IMR-90 (cell line): ENCODE results near the gene AADAC. TPM values are rescaled to one million over a fixed set of nuclear protein-coding genes. Genes with fewer than 3 reads are reported as not detected.

Experiments used
- ATAC-seq: fragments of 200-7000 bp; cut with Tn5 transposase; 2 replicates; pipeline ENCODE4 v1.9.1; 2020; ENCODE audit warnings: low read depth, mild to moderate bottlenecking, moderate library complexity
- BruUV-seq: library from RNA; stranded (reverse); fragments of 400-500 nt; replicated peaks from 2 replicates; lab custom pipeline; 2021; lab: Mats Ljungman, UMichigan
- CTCF ChIA-PET: fragments of 300-600 bp; formaldehyde crosslinking; extraction: SDS; loops from one replicate; lab custom pipeline; 2021; ENCODE audit warnings: antibody characterized with exemption; lab: Yijun Ruan, JAX
- POLR2A ChIA-PET: fragments of 300-600 bp; sonication (Branson Sonifier 250); formaldehyde crosslinking; loops from one replicate; lab custom pipeline; 2022; ENCODE audit warnings: antibody characterized with exemption; ENCODE audit not compliant: unreplicated experiment; lab: Charles Lee
- DNase-seq: peaks from one replicate; pipeline ENCODE4 v3.0.0; 2013
- H2AFZ ChIP-seq: replicated peaks from 2 replicates; pipeline ENCODE3; 2013; ENCODE audit warnings: low read length, mild to moderate bottlenecking; ENCODE audit not compliant: poor library complexity
- H2AK5ac ChIP-seq: 2 replicates; pipeline ENCODE4 v1.6.1; 2013; ENCODE audit warnings: low read depth, low read length, inconsistent platforms
- H2AK9ac ChIP-seq: replicated peaks from 2 replicates; pipeline ENCODE3; 2013; ENCODE audit warnings: mild to moderate bottlenecking, low read depth, low read length, moderate library complexity; ENCODE audit not compliant: poor library complexity
- H2BK120ac ChIP-seq: 2 replicates; pipeline ENCODE4 v1.6.1; 2013; ENCODE audit warnings: low read depth, low read length, inconsistent platforms
- H2BK15ac ChIP-seq: 3 replicates; pipeline ENCODE4 v1.6.1; 2013; ENCODE audit warnings: low read depth, low read length, inconsistent platforms
- H2BK20ac ChIP-seq: 2 replicates; pipeline ENCODE4 v1.6.1; 2013; ENCODE audit warnings: low read depth, mild to moderate bottlenecking, inconsistent platforms, low read length, moderate library complexity
- H2BK5ac ChIP-seq: 2 replicates; pipeline ENCODE4 v1.6.1; 2013; ENCODE audit warnings: mild to moderate bottlenecking, low read depth, low read length, inconsistent platforms; ENCODE audit not compliant: poor library complexity, severe bottlenecking
- H3K14ac ChIP-seq: replicated peaks from 2 replicates; pipeline ENCODE4 v1.6.1; 2013; ENCODE audit warnings: low read depth, low read length, inconsistent platforms
- H3K18ac ChIP-seq: 2 replicates; pipeline ENCODE4 v1.6.1; 2013; ENCODE audit warnings: low read depth, low read length, control low read depth
- H3K23ac ChIP-seq: 2 replicates; pipeline ENCODE4 v1.6.1; 2013; ENCODE audit warnings: low read depth, low read length, inconsistent platforms
- H3K27ac ChIP-seq: 2 replicates; pipeline ENCODE4 v1.5.1; 2013; ENCODE audit warnings: mild to moderate bottlenecking, control low read depth, low read length; ENCODE audit not compliant: insufficient read depth
- H3K27me3 ChIP-seq: 2 replicates; pipeline ENCODE4 v1.6.1; 2013; ENCODE audit warnings: low read length; ENCODE audit not compliant: control insufficient read depth, insufficient read depth
- H3K36me3 ChIP-seq: 2 replicates; pipeline ENCODE4 v1.6.1; 2013; ENCODE audit warnings: low read length, mixed read lengths; ENCODE audit not compliant: control insufficient read depth, insufficient read depth
- H3K4ac ChIP-seq: 2 replicates; pipeline ENCODE4 v1.6.1; 2013; ENCODE audit warnings: low read depth, low read length, inconsistent platforms
- H3K4me1 ChIP-seq: 2 replicates; pipeline ENCODE4 v1.6.1; 2013; ENCODE audit warnings: low read length, mixed read lengths; ENCODE audit not compliant: control insufficient read depth, insufficient read depth
- H3K4me2 ChIP-seq: 2 replicates; pipeline ENCODE4 v1.6.1; 2013; ENCODE audit warnings: low read depth, mild to moderate bottlenecking, control low read depth, low read length, moderate library complexity
- H3K4me3 ChIP-seq: 2 replicates; pipeline ENCODE4 v1.5.1; 2013; ENCODE audit warnings: low read depth, mild to moderate bottlenecking, control low read depth, low read length, moderate library complexity; ENCODE audit not compliant: insufficient read depth
- H3K56ac ChIP-seq: 2 replicates; pipeline ENCODE4 v1.6.1; 2013; ENCODE audit warnings: low read length, inconsistent platforms; ENCODE audit not compliant: insufficient read depth; ENCODE audit errors: extremely low read depth
- H3K79me1 ChIP-seq, 2 experiments: 2 replicates each; pipeline ENCODE4 v1.6.1; 2013; ENCODE audit warnings: low read length in 2 of 2, inconsistent platforms in 1 of 2, low read depth in 1 of 2
- H3K9ac ChIP-seq: 2 replicates; pipeline ENCODE4 v1.6.1; 2013; ENCODE audit warnings: low read depth, low read length, control low read depth
- H3K9me1 ChIP-seq: 2 replicates; pipeline ENCODE4 v1.6.1; 2013; ENCODE audit warnings: low read length, inconsistent platforms; ENCODE audit not compliant: insufficient read depth
- H3K9me3 ChIP-seq: 2 replicates; pipeline ENCODE4 v1.6.1; 2013; ENCODE audit warnings: low read length; ENCODE audit not compliant: control insufficient read depth, insufficient read depth
- H4K20me1 ChIP-seq: 2 replicates; pipeline ENCODE4 v1.6.1; 2013; ENCODE audit warnings: low read length, inconsistent platforms; ENCODE audit not compliant: insufficient read depth
- H4K5ac ChIP-seq: 2 replicates; pipeline ENCODE4 v1.6.1; 2013; ENCODE audit warnings: mild to moderate bottlenecking, low read depth, low read length, control low read depth
- H4K8ac ChIP-seq, 2 experiments: 2 replicates each; pipeline ENCODE4 v1.6.1; 2013; ENCODE audit warnings: low read depth in 2 of 2, low read length in 2 of 2, control low read depth in 1 of 2, inconsistent platforms in 1 of 2
- H4K91ac ChIP-seq: 2 replicates; pipeline ENCODE4 v1.6.1; 2013; ENCODE audit warnings: low read depth, low read length, inconsistent platforms; ENCODE audit not compliant: insufficient read depth
- CEBPB ChIP-seq: IDR thresholded peaks from 2 replicates; pipeline ENCODE4 v1.6.1; 2012; ENCODE audit warnings: low read depth, low read length, improper control_type of control experiment
- CHD1 ChIP-seq: IDR thresholded peaks from 2 replicates; pipeline ENCODE4 v1.6.1; 2012; ENCODE audit warnings: low read depth, low read length, improper control_type of control experiment
- FOS ChIP-seq: fragments of 150-350 bp; IDR thresholded peaks from 2 replicates; pipeline ENCODE4 v1.6.1; 2016; ENCODE audit warnings: low read depth, low read length
- MAZ ChIP-seq: IDR thresholded peaks from 2 replicates; pipeline ENCODE4 v1.6.1; 2012; ENCODE audit warnings: low read depth, mild to moderate bottlenecking, low read length, improper control_type of control experiment, moderate library complexity, borderline replicate concordance
- RCOR1 ChIP-seq: IDR thresholded peaks from 2 replicates; pipeline ENCODE4 v1.6.1; 2012; ENCODE audit warnings: mild to moderate bottlenecking, low read length, improper control_type of control experiment; ENCODE audit not compliant: insufficient replicate concordance
- WGBS, 2 experiments: methylation state at CpG; one replicate each; pipeline versions ENCODE4 v1.1.5 to v1.1.7; 2013; ENCODE audit warnings: missing lambda C conversion rate in 2 of 2; ENCODE audit not compliant: insufficient read length in 1 of 2; ENCODE audit errors: extremely low coverage in 2 of 2; 5-methylcytosine and 5-hydroxymethylcytosine counted together
- dilution Hi-C: fragments of 300-500 bp; cut with HindIII; formaldehyde crosslinking; loops from one replicate; pipeline ENCODE4 v1.14.3; 2018; ENCODE audit warnings: low sequenced_read_pairs; ENCODE audit not compliant: unreplicated experiment
- in situ Hi-C: fragments of 300-500 bp; cut with MboI; formaldehyde crosslinking; loops from 3 replicates; pipeline ENCODE4 v1.14.3; 2019; ENCODE audit warnings: low sequenced_read_pairs, inconsistent platforms, mixed read lengths
- intact Hi-C: fragments of 100-400 bp; cut with micrococcal nuclease; formaldehyde crosslinking; loops from 2 replicates; pipeline ENCODE4 v1.10.0; 2022
- polyA plus RNA-seq, 3 experiments: library from polyadenylated mRNA; depleted of rRNA; stranded (reverse); fragments of >200 nt; gene quantifications; 2 replicates each; pipeline ENCODE4 v1.2.3, GENCODE V29; 2012; ENCODE audit warnings: low replicate concordance in 1 of 3
- total RNA-seq: library from RNA; depleted of rRNA; stranded (reverse); fragments of >200 nt; gene quantifications from 2 replicates; pipeline ENCODE4 v1.2.3, GENCODE V29; 2012
- TF ChIP-seq, protein P1 (sequence below): conservative IDR thresholded peaks from 2 replicates; pipeline ENCODE4 v1.5.1; 2012; ENCODE audit warnings: mild to moderate bottlenecking, low read depth, low read length, improper control_type of control experiment
- TF ChIP-seq, protein P2 (sequence below): fragments of 150-350 bp; IDR thresholded peaks from 2 replicates; pipeline ENCODE4 v1.6.1; 2017; ENCODE audit warnings: mild to moderate bottlenecking, antibody characterized with exemption, low read length, low read depth

AADAC gene
- total and polyA plus RNA-seq, 2 of the 4 experiments (the other 2 are of a cell fraction) = not detected

DNA sequence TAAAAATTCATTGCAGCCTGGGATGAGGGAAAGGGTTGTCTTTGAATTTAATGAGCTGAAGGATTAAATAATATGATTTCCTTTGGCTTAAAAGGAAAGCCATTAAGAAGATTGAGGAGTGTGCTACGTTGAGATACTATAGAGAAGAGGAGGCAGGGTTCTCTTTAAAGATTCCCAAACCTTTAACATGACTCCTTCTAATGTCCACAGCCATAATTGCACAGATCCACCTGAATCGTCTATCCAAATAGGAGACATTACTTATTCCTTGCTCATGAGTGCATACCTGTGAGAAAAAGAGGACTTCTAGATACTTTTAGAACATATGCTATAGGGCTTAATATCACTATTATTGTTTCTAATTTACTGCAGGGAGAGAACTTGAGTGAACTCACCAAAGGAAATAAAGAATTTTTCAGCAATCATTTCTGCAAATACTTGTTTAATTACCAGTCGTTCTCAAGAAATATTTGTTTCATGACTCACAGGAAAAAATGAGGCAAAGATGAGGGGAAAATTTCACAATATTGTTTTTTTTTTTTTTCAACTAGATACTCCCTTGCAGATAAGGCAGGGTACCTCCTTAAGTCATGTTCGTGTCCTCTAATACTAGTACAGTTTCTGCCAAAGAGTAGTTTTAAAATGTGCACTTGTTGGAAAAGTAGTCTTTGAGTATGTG, 50.6 kb downstream of the AADAC start:
- peak overlapping the region; percentile 97; the same call in 1 of the 2 replicates for H3K18ac ChIP-seq
- no peaks in the 10 kb centered on the region for H3K27me3 ChIP-seq
- TF ChIP-seq CEBPB = peak; percentile 93
- TF ChIP-seq, protein P1, sequence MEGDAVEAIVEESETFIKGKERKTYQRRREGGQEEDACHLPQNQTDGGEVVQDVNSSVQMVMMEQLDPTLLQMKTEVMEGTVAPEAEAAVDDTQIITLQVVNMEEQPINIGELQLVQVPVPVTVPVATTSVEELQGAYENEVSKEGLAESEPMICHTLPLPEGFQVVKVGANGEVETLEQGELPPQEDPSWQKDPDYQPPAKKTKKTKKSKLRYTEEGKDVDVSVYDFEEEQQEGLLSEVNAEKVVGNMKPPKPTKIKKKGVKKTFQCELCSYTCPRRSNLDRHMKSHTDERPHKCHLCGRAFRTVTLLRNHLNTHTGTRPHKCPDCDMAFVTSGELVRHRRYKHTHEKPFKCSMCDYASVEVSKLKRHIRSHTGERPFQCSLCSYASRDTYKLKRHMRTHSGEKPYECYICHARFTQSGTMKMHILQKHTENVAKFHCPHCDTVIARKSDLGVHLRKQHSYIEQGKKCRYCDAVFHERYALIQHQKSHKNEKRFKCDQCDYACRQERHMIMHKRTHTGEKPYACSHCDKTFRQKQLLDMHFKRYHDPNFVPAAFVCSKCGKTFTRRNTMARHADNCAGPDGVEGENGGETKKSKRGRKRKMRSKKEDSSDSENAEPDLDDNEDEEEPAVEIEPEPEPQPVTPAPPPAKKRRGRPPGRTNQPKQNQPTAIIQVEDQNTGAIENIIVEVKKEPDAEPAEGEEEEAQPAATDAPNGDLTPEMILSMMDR = no peak
- TF ChIP-seq FOS = peak; percentile 70
- no peak for TF ChIP-seq CHD1
- TF ChIP-seq, protein P2, sequence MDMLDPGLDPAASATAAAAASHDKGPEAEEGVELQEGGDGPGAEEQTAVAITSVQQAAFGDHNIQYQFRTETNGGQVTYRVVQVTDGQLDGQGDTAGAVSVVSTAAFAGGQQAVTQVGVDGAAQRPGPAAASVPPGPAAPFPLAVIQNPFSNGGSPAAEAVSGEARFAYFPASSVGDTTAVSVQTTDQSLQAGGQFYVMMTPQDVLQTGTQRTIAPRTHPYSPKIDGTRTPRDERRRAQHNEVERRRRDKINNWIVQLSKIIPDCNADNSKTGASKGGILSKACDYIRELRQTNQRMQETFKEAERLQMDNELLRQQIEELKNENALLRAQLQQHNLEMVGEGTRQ = no peak
- no peak for TF ChIP-seq MAZ
- no peak for TF ChIP-seq RCOR1
- H3K4ac ChIP-seq = peak overlapping the region; percentile 49; the same call in 1 of the 2 replicates
- no TSS peak for BruUV-seq
- peak overlapping the region; percentile 65; the same call in 1 of the 2 replicates for H3K14ac ChIP-seq
- H4K20me1 ChIP-seq = no peaks in the 10 kb centered on the region
- H3K9me3 ChIP-seq = no peaks in the 10 kb centered on the region
- peak overlapping the region; percentile 69; the same call in 1 of the 2 replicates for H3K23ac ChIP-seq
- no peak overlapping the region for H3K4me3 ChIP-seq
- H3K9ac ChIP-seq = no peak overlapping the region; the same call in 1 of the 2 replicates
- ChIA-PET POLR2A (no interaction called here), CTCF (no interaction called here)
- dilution Hi-C loops = no loop called here
- peak overlapping the region; percentile 88; the same call in 1 of the 2 replicates for H4K5ac ChIP-seq
- peaks cover 9% of the 10 kb centered on the region for H3K4me1 ChIP-seq
- no peaks in the 10 kb centered on the region for H3K79me1 ChIP-seq
- DNase-seq (peak; percentile 85), ATAC-seq (peak; percentile 68)
- H2AFZ ChIP-seq = no peak overlapping the region
- H2BK20ac ChIP-seq = peak overlapping the region; percentile 97
- no peak overlapping the region for H2AK9ac ChIP-seq
- peak overlapping the region; percentile 82; the same call in 1 of the 2 replicates for H4K91ac ChIP-seq
- H2BK5ac ChIP-seq = peak overlapping the region; percentile 98
- peak overlapping the region; percentile 43 for H3K56ac ChIP-seq
- peak overlapping the region; percentile 74 to 76; a peak in 2 of 4 replicates for H4K8ac ChIP-seq
- peak overlapping the region; percentile 96 for H2BK120ac ChIP-seq
- in situ Hi-C loops = no loop called here
- H2AK5ac ChIP-seq = 0 out of 2 replicates have a peak overlapping the region, but pooled peaks have one; percentile 43
- intact Hi-C loops = loop anchor here (5.0 kb wide), 1 partner anchor 38 kb away; no protein-coding TSS in a partner anchor
- peak overlapping the region; percentile 93; the same call in 1 of the 3 replicates for H2BK15ac ChIP-seq
- H3K27ac ChIP-seq = peak overlapping the region; percentile 63
- peak overlapping the region; percentile 92 for H3K4me2 ChIP-seq
- peaks cover 5% of the 10 kb centered on the region; the same call in 1 of the 2 replicates for H3K9me1 ChIP-seq
- H3K36me3 ChIP-seq = no peaks in the 10 kb centered on the region
- no CpG with 5 or more reads among the region's 4 CpGs for WGBS, 2 experiments
